Bronchial epithelial cell (primary cell): ENCODE data around the gene MTM1. TPM values are rescaled to one million over a fixed set of nuclear protein-coding genes. Genes with fewer than 3 reads are reported as not detected.

Experiments used
- DNase-seq: peaks from one replicate; pipeline ENCODE4 v3.0.0-alpha.2; 2010; ENCODE audit warnings: low read depth
- FAIRE-seq: peaks from 2 replicates; lab custom pipeline; 2011; peaks lifted over from hg19 to GRCh38; lab: Jason Lieb, UNC
- H3K27me3 ChIP-seq: 2 replicates; pipeline ENCODE4 v1.5.1; 2011; ENCODE audit warnings: low read length; ENCODE audit not compliant: control insufficient read depth, insufficient read depth
- H3K36me3 ChIP-seq: 2 replicates; pipeline ENCODE4 v1.5.1; 2011; ENCODE audit warnings: low read length; ENCODE audit not compliant: control insufficient read depth, insufficient read depth
- H3K4me3 ChIP-seq: 2 replicates; pipeline ENCODE4 v1.5.1; 2011; ENCODE audit warnings: mild to moderate bottlenecking, low read depth, low read length, control low read depth
- CTCF ChIP-seq: IDR thresholded peaks from 2 replicates; pipeline ENCODE4 v1.5.1; 2011; ENCODE audit warnings: mild to moderate bottlenecking, moderate library complexity, low read length, control low read depth, inconsistent platforms; ENCODE audit not compliant: insufficient read depth, severe bottlenecking
- total RNA-seq: library from RNA; depleted of rRNA; stranded (reverse); fragments of >200 nt; gene quantifications from 2 replicates; pipeline ENCODE4 v1.2.1, GENCODE V29; 2014

The MTM1 gene
- total RNA-seq, 1 donor from 2014 or later, result 11.3 TPM

- no peak for FAIRE-seq
- peak; percentile 85 for DNase-seq
Observed at GRCh38 chrX:150704030-150704613, 135.7 kb downstream of the MTM1 start.

GRCh38 chrX:150712619-150713018 lies 144.2 kb downstream of the MTM1 start:
- TF ChIP-seq CTCF, result no peak
- H3K4me3 ChIP-seq, result no peak overlapping the region
- no peaks in the 10 kb centered on the region for H3K36me3 ChIP-seq
- FAIRE-seq (no peak), DNase-seq (no peak)
- H3K27me3 ChIP-seq, result no peaks in the 10 kb centered on the region

More at GRCh38 chrX:150704030-150704613, 135.7 kb downstream of the MTM1 start:
- Histone ChIP-seq H3K4me3 (no peak overlapping the region), H3K36me3 (no peaks in the 10 kb centered on the region), H3K27me3 (no peaks in the 10 kb centered on the region)
- TF ChIP-seq CTCF, result no peak

GRCh38 chrX:150715184-150715583 lies 146.8 kb downstream of the MTM1 start:
- H3K4me3 ChIP-seq, result no peak overlapping the region
- H3K36me3 ChIP-seq, result peaks cover 2% of the 10 kb centered on the region
- no peak for TF ChIP-seq CTCF
- no peaks in the 10 kb centered on the region for H3K27me3 ChIP-seq
- no peak for FAIRE-seq
- peak; percentile 32 for DNase-seq

GRCh38 chrX:150719621-150720020 lies 151.2 kb downstream of the MTM1 start:
- Histone ChIP-seq H3K36me3 (peaks cover 2% of the 10 kb centered on the region), H3K4me3 (no peak overlapping the region), H3K27me3 (no peaks in the 10 kb centered on the region)
- DNase-seq, result no peak
- no peak for FAIRE-seq
- no peak for TF ChIP-seq CTCF

Other genes starting within 250 kb of the MTM1 start
- gene MAMLD1, start 205.3 kb upstream of the MTM1 start, total RNA-seq, result under 0.01 and 0.13 TPM in 2 replicates
- gene MTMR1, start 124.8 kb downstream of the MTM1 start, total RNA-seq, result 14.0 and 15.2 TPM in 2 replicates